GM19372 (cell line): Measurements from ENCODE around the gene FOXR1.

Source experiments
- ATAC-seq: cut with Tn5 transposase; IDR thresholded peaks from one replicate; pipeline ENCODE4 v1.9.1; 2021; ENCODE audit warnings: mild to moderate bottlenecking, low read depth, moderate library complexity; ENCODE audit not compliant: unreplicated experiment

Gene FOXR1, protein sequence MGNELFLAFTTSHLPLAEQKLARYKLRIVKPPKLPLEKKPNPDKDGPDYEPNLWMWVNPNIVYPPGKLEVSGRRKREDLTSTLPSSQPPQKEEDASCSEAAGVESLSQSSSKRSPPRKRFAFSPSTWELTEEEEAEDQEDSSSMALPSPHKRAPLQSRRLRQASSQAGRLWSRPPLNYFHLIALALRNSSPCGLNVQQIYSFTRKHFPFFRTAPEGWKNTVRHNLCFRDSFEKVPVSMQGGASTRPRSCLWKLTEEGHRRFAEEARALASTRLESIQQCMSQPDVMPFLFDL

DNA sequence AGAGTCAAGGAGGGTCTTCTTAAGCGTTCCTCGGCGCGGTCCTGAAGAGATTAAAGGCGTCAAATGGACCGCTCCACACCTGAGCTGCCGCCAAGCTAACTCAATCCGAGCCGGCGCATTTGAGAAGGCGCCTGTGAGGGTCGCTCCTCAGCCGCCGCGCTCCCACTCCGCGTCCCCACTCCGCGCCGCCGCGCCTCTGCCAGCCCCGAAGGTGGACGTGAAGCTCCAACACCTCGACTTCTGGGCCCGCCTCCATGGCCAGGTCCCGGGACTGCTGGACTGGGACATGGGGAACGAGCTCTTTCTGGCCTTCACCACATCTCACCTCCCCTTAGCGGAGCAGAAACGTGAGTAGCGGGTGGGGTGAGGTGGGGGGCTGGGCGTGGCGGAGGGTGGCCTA, at the start of gene FOXR1:
Gene FOXR1 (plus strand): TSS at position 116 of the 400 bp plus-strand sequence. CDS start 171 bp downstream, at position 287.
- ATAC-seq = no peak

DNA sequence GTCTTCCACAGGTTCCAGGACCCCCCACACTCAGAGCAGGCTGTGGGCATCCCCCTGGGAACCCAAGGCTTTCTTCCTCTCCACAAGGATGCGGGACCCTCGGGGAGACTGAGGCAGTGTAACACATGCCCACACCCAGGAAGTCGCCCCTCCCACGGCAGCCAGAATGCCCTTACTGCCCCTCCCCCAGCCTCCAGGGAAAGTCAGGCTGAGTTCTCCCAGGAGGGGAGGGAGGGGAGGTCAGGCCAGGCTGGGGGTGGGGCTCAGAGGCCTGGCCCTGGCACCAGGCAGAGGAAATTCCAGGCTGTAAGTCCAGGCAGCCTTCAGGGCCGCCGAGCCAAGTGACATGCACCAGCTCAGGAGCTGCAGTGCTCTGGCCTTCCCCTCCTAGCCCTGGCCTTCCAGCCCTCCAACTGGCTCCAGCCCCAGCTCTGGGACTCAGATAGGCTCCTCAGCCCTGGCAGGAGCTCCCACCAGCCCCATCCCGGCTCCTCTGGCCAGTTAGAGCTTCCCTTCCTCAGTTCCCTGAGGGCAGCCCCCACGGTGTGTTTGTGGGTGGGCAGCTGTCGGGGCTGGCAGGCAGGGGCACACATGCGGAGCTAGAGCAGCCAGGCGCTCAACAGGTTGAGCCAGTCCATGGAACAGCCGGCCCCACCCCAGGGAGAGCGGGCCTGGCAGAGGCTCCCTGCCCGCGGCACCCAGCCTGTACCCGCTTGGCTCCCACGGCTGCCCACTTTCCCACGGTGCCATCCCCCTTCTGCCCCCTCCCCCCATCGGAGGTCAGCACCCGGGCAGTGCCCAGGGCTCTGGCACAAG, 49.4 kb upstream of the FOXR1 start:
- ATAC-seq = no peak

DNA sequence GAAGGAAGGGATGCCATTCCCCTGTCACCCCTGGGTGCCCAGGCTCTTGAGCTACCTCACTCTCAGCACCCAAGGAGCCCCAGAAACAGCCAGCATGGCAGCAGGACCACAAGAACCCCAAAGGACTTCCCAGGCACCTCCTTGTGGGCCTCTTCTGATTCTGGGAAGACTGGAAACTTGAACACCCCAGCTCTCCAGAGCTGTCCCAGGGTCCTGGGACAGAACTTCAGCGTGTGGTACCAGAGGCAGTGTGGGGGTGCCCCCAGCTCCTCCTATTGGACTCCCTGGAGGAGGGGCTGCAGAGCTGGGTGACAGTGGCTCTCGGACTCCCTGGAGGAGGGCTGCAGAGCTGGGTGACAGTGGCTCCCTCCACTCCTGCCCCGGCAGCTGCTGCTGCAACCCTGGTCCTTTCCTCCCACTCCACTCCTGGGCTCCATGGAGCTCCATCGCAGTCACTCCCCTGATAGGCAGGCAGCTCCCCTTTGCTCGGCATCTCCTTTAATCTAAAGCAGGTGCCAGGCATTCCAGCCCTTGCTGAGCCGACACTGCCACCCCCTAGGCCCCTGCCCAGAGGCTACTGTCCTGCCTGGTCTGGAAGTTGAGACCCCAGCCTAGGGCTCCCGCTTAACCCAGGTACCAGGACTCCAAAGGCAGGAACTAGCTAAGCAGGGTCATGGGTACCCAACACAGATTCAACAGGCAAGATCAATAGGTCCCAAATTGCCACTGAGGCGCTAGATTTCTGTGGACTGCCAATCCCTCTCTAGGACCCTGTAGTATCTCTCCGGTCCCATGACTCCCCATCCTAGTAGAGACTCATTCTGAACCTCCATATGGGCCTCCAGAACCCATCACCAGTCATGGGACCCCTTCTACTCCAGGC, 48.6 kb upstream of the FOXR1 start:
- ATAC-seq = no peak

DNA sequence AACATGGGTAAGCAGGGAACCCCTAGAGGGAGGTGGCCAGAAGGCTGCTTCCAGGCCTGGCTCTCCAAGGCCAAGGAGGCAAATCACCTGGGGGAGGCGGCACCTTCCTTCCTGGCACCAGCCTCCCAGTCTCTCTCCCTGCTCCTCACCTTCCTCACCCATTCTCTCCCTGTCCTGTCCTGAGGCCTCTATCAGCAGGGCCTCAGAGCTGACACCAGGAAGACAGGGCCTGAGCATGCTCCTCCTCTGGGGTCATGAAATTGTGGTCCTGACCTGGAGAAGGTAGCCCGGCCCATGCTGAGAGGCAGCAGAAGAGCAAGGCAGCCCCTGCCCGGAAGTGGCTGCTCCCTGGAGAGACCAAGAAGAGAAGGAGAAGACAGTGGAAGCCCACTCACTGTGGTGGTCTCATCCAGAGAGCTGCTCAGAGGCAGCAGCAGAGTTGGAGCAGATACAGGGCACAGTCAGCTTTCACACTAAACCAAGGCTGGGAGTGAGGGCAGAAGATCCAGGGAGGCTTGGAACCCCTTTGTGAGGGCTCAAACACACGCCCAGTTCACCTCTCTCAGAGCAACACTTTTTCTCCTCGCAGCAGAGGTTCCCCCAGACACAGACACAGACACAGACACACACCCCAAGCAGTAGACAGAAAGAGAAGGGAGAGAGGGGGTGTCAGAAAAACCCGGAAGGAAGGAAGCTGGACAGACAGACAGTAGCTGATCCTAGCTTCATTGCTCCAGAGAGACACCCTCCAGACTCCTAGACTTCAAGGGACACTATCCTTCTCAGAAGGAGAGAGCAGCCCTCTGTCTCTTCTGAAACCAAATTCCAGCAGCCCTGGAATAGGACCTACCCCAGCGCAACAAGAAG, 47.6 kb upstream of the FOXR1 start:
- no peak for ATAC-seq

DNA sequence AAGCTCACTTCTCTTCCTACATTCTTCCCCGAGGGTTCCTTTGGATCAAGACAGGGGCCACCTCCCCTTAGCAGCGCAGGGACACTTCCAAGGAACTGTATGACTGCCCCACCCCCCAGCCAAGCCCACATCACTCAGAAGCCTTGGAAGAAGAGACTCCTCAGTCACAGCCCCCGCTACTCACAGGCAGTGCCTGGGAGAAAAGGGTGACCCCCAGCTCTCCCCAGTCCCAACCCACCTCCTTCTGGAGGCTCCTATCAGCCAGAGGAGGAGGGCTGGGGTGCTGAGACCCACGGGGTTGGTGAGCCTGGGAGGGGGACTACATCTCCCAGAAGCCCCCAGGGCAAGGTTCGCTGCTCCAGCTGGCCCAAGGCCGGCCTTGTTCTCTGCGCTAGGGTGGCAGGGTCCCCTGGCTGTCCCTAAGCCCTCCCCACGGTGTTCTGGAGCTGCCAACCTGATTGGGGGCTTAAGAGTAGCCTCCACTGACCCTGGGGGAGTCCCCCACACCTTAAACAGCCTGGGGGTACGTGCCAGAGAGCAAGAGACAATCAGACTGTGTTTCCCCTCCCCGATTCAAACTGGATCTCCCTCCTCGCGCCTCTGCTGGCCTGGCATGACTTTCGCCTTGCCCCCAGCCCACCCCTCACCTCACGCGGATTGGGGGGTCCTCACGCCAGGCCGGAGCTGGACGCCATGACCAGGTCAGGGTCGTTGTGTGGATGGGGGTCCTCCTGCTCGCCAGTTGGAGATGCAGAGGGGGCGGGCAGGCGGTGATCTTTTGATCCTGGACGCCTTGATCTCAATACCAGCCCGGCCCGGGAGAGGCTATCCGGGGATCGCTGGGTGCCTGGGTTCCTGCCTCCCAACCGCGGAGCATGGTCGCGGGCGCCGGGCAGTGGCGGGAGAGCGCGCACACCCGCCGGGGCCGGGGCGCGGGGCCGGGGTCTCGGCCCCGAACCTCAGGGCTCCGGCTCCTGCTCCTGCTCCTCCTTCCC, 46.7 kb upstream of the FOXR1 start:
- ATAC-seq = no peak

DNA sequence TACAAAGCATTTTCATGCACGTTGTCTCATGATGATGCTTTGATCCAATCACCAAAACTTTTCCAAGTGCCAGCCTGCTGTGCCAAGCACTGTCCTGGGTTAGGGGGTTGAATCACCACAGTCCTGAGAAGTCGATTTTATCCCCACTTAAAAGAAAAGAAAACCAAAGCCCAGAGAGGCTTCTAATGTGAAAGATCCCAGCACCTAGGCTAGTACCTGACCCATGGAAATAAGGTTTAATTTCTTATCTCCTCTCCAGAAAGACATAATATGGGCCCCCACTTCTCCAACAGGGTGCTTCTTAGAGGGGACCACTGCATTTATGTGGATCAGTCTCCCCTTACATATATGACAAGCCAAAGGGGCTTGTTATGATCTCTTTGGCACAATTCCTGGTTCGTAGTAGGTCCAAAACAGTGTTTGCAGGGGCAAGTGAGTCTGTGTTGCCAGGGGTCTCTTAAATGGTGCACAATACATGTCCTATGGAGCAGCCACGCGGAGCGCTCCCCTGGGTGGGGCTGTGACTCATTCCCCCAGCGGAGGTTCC, 43.9 kb upstream of the FOXR1 start:
- no peak for ATAC-seq

DNA sequence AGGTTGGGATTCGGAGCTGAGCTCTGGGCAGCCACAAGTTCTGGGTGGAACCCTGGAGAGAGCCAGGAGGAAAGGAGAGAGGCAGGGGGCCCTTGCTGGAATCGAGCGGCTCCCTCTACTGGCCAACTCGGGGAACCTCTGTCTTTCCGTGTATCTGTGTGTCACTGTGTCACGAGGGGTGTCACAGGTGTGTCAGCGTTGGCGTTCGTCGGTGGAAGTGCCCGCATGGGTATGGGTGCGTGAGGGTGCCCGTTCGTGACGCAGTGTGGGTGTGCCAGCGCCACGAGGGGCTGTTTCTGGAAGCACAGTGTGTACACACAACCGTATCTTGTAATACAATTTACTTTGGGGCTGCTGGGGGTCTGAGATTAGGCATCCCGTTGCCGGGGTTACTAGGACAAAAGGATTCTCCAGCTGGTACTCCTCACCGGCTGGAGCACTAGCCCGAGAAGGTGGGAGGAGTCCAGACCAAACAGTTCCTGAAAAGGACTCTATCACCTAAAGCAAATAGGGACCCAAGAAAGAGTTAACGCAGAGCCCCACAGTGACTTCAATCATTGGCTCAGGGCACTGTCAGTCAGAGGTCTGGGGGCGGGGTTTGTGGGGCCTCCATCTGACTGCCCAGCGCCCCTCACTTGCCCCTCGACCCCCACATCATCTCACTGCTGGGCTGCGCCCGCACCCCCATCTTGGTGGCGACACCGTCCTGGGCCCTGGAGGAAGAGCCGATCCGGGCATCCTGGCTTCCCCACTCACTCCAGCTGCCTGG, 43.3 kb upstream of the FOXR1 start:
- ATAC-seq = peak; percentile 47

DNA sequence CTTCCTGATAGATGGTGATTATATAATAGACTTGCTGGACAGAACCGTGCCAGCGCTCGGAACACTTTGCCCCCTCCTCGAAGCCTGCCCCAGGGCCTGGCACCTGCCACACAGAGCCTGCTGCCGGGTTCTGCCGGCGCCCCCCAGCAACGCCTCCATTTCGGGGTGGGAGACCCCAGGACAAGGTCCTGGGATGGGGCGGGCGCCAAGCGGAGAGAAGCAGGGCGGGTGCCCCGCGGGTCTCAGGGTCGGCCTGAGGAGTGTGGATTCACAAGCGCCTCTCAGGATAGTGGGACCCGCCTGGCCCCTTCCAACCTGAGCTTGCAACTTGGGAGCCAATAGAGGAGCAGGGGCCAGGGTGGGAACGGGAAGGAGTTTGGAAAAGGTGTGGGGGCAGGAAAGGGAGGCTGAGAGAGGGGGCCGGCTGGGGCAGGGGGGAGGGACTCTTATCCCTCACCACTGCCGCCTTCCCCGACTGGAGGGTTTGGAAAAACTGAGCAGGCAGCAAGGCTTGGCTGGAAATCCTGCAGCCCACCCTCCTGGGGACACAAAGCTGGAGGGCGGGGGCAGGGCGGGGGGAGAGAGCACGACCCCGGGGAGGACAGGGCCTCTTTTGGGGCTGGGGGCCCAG, 42.6 kb upstream of the FOXR1 start:
- peak; percentile 1 for ATAC-seq

DNA sequence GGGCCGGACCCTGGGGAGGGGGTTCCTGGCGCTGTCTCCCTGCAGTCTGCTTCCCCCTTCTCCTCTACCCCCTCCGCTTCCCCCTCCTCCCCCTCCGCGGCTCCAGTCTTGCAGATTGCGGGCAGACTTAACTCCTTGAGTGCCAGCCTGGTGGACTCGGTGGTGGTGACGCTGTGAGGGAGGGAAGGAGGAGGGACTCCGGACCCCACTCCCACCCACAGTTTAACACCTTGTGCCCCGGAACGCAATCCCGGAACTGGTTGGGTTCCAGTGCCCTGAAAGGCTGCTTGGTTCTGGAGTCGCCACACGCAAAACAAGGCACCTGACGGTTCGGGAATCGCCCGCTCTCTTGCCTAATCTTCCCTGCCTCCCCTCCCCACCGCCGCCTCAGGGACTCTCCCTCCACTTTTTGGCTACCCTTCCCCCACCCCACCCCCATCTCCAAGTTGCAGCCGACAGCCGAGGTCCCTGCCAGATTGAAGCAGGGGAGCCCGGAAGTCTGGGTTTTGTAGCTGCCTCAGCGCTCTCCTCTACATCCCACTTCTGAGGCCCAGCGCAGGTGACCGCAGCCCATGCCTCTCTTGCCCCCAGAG, 42.0 kb upstream of the FOXR1 start:
- ATAC-seq = no peak

DNA sequence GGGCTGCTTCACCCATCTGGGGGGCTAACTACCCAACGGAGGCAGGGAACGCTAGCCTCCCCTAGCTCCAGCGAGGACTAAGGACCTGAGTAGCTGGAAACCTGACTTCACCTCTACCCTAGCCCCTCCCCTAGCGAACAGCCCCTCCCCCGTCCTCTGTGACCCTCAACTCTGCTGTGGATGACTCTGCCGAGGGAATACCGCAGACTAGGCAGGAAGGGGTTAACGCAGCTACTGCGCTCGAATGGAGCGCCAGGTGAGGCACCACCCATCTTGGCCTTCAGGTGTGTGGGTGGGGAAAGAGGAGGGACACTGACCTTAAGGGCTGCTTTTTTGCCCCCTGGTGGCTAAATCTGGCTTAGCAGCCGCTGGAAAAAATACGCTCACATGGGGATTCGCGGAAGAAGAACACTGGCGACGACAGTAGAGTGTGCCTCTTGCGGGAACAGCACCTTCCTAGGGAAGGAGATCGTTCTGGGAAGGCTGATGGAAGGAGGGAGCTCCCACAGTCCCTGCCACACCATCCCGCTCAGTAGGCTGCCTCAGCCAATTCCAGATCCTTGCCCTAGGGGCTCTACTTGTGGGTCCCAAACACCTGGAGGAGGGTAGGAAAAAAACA, 41.4 kb upstream of the FOXR1 start:
- no peak for ATAC-seq

DNA sequence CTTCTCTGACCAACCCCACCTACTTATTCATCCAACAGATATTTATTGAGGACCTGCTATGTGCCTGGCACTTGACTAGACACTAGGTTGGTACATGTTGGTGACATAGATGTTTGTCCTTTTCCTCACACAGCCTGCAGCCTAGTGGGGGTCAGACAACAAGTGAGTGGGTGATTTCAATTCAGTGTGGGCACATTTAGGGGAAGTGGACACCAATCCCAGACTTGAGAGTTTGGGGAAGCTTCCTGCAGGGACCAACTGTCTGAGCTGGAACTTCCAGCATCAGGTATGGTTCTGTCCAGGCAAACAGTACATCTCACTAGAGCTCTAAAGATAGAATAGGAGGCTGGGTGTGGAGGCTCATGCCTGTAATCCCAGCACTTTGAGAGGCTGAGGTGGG, 40.0 kb upstream of the FOXR1 start:
- ATAC-seq = no peak

DNA sequence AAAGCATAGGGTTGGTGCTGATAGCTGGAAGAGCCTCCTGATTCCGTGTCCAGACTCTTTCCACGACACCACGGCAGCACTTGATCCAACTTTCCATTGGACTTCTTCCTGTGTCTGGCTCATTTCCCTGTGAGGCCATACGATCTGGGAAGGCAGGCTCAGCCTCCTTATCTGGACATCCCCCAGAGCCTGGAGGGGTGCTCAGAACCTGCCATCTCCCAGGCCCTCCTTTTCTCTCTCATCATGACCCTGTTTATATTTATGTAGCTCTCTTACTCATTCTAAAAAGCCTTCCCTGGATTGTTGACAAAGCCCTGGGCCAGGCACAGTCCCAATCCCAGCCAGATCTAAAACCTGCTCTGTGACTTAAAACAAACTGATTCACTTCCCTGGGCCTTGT, 38.1 kb upstream of the FOXR1 start:
- ATAC-seq = no peak

DNA sequence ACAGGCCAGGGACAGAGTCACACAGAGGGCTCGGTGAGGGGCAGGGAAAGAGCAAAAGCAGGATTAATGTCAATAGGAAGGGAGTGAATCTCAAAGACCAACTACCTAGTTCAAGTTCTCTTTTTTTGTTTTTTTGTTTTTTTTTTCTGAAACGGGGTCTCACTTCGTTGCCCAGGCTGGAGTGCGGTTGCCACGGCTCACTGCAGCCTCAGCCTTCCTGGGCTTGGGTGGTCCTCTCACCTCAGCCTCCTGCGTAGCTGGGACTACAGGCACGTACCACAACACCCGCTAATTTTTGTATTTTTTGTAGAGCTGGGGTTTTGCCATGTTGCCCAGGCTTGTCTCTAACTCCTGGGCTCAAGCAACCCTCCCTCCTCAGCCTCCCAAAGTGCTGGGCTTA, 36.2 kb upstream of the FOXR1 start:
- no peak for ATAC-seq

DNA sequence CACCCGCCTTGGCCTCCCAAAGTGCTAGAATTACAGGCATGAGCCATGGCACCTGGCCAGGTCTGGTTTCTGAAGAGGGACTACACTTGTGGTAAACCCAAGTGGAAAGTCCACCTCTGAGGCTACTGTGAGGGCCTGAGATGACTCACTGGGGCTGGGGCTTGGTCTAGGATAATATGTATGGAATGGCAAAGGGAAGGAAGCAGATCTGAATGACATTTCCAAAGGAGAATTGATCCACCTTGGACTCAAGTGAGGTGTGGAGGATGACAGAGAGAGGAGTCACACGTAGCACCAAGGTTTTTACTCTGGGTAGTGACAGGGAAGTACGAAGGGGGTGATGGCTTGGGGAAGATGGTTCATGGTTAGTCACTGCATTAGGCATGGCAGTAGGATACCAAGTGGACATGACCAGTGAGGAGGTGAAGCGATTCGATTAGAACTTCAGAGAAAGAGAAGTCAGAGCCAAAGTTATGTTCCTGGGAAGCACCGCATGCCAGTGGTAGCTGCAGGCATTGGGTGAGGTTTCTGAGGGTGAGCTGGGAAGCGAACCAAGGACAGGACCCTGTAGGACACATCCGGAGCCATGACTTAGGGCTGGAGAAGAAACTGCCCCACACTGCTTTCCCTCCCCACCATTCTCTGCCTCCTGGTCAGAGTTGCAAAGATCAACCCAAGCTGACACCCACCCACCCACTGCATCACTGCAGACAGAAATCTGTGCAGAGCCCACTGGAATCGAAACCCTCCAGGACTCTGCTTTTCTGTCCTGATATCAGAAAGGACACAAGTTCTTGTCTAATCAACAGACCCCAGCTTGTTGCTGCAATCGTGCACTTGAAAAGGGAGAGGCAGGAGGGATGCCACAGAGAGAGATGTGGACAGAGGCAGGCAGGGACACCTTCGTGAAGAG, 32.8 kb upstream of the FOXR1 start:
- no peak for ATAC-seq

DNA sequence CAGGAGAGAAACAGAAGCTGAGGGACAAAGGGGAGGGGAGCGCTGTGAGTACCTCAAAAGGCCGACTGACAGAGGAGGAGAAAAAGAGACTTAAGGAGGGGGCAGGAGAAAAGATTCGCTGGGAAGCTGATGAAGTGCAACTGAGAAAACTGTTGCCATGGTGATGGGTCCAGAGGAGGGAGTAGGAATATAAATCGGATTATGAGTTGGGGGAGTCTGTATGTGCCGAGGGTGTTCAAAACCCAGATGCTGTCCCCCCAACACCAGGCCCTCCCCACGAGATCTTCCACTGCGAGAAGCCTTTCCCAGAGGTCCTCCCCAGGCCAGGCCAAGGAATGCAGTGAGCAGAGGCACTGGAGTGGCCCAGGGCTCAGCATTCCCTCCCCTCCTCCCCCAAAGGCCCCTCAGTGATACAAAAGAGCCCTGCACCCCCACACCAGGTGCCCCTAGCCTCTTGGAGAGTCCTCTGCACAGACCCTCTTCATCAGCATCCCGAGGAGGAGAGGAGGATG, 32.1 kb upstream of the FOXR1 start:
- no peak for ATAC-seq
